Superior temporal gyrus (tissue), 1 donor: Measurements from ENCODE around the gene STMP1.
"Not testable (repeated sequence)": the region's sequence is repeated elsewhere in the genome, so short reads cannot be mapped to it uniquely, and the experiment has no call there.

Experiments
- DNase-seq: peaks from one replicate; pipeline ENCODE4 v3.0.0-alpha.2; 2016; ENCODE audit errors: extremely low spot score

Gene STMP1

GRCh38 chr7:135664046-135664589 is 1.8 kb downstream of the STMP1 start:
- no peak for DNase-seq

GRCh38 chr7:135665042-135665441 is 2.7 kb downstream of the STMP1 start:
- DNase-seq = no peak

GRCh38 chr7:135666156-135666555 is 3.8 kb downstream of the STMP1 start:
- DNase-seq = no peak

- DNase-seq = no peak
Observed at GRCh38 chr7:135666846-135667245, 4.5 kb downstream of the STMP1 start.

GRCh38 chr7:135667626-135668025 is 5.3 kb downstream of the STMP1 start:
- DNase-seq = not testable (repeated sequence)

- not testable (repeated sequence) for DNase-seq
Observed at GRCh38 chr7:135668852-135669395, 6.6 kb downstream of the STMP1 start.

- DNase-seq = no peak
Observed at GRCh38 chr7:135669774-135670173, 7.5 kb downstream of the STMP1 start.

GRCh38 chr7:135670179-135670578 is 7.9 kb downstream of the STMP1 start:
- DNase-seq = no peak

- peak; percentile 78 for DNase-seq
Observed at GRCh38 chr7:135672560-135673359, 10.4 kb downstream of the STMP1 start.

GRCh38 chr7:135673360-135673706 is 11.0 kb downstream of the STMP1 start:
- DNase-seq = no peak

- no peak for DNase-seq
Observed at GRCh38 chr7:135678612-135679575, 16.6 kb downstream of the STMP1 start.

- no peak for DNase-seq
Observed at GRCh38 chr7:135681762-135682161, 19.4 kb downstream of the STMP1 start.

GRCh38 chr7:135682191-135682590 is 19.9 kb downstream of the STMP1 start:
- DNase-seq = no peak

GRCh38 chr7:135683609-135684008 is 21.3 kb downstream of the STMP1 start:
- DNase-seq = no peak

- no peak for DNase-seq
Observed at GRCh38 chr7:135684136-135684535, 21.8 kb downstream of the STMP1 start.

GRCh38 chr7:135684699-135685098 is 22.4 kb downstream of the STMP1 start:
- no peak for DNase-seq

GRCh38 chr7:135685306-135686084 is 23.2 kb downstream of the STMP1 start:
- no peak for DNase-seq

GRCh38 chr7:135687466-135687865 is 25.2 kb downstream of the STMP1 start:
- no peak for DNase-seq

GRCh38 chr7:135690566-135690965 is 28.3 kb downstream of the STMP1 start:
- DNase-seq = no peak

GRCh38 chr7:135692055-135692454 is 29.7 kb downstream of the STMP1 start:
- no peak for DNase-seq

- DNase-seq = not testable (repeated sequence)
Observed at GRCh38 chr7:135692606-135693005, 30.3 kb downstream of the STMP1 start.
